Ramos (cell line): ENCODE results near the gene ANKRD62.
"Not testable (repeated sequence)": the region's sequence is repeated elsewhere in the genome, so short reads cannot be mapped to it uniquely, and the experiment has no call there.

Source experiments
- in situ Hi-C: fragments of 300-500 bp; cut with MboI; formaldehyde crosslinking; loops from one replicate; pipeline ENCODE4 v1.14.3; 2022; ENCODE audit warnings: low sequenced_read_pairs; ENCODE audit not compliant: unreplicated experiment

ANKRD62 gene

GRCh38 chr18:12091538-12092141 is 2.0 kb upstream of the ANKRD62 start:
- in situ Hi-C loops, result no loop called here

GRCh38 chr18:12092398-12093229 is 1.0 kb upstream of the ANKRD62 start:
- in situ Hi-C loops, result no loop called here

GRCh38 chr18:12098374-12098773 is 4.7 kb downstream of the ANKRD62 start:
- in situ Hi-C loops, result no loop called here

- in situ Hi-C loops, result no loop called here
These were observed 5.5 kb downstream of the ANKRD62 start for GRCh38 chr18:12099160-12099559.

GRCh38 chr18:12101266-12101665 is 7.6 kb downstream of the ANKRD62 start:
- in situ Hi-C loops, result no loop called here

- in situ Hi-C loops, result no loop called here
These were observed 8.6 kb downstream of the ANKRD62 start for GRCh38 chr18:12102136-12102842.

- in situ Hi-C loops, result no loop called here
These were observed 12.8 kb downstream of the ANKRD62 start for GRCh38 chr18:12106471-12106870.

GRCh38 chr18:12109836-12110235 is 16.2 kb downstream of the ANKRD62 start:
- in situ Hi-C loops, result no loop called here

GRCh38 chr18:12113999-12114646 is 20.5 kb downstream of the ANKRD62 start:
- in situ Hi-C loops, result no loop called here

GRCh38 chr18:12119358-12119757 is 25.7 kb downstream of the ANKRD62 start:
- in situ Hi-C loops, result no loop called here

GRCh38 chr18:12121175-12122042 is 27.8 kb downstream of the ANKRD62 start:
- in situ Hi-C loops, result no loop called here

- in situ Hi-C loops, result not testable (repeated sequence)
These were observed 28.4 kb downstream of the ANKRD62 start for GRCh38 chr18:12122043-12122389.

- in situ Hi-C loops, result not testable (repeated sequence)
These were observed 34.0 kb downstream of the ANKRD62 start for GRCh38 chr18:12127647-12128046.

GRCh38 chr18:12138831-12139230 is 45.2 kb downstream of the ANKRD62 start:
- in situ Hi-C loops, result not testable (repeated sequence)

GRCh38 chr18:12140866-12141265 is 47.2 kb downstream of the ANKRD62 start:
- in situ Hi-C loops, result not testable (repeated sequence)

- in situ Hi-C loops, result not testable (repeated sequence)
These were observed 48.1 kb downstream of the ANKRD62 start for GRCh38 chr18:12141778-12142177.

- in situ Hi-C loops, result not testable (repeated sequence)
These were observed 55.8 kb downstream of the ANKRD62 start for GRCh38 chr18:12149431-12149830.

- in situ Hi-C loops, result no loop called here
These were observed 60.7 kb downstream of the ANKRD62 start for GRCh38 chr18:12154361-12154760.

GRCh38 chr18:12155996-12156395 is 62.4 kb downstream of the ANKRD62 start:
- in situ Hi-C loops, result no loop called here

- in situ Hi-C loops, result no loop called here
These were observed 65.8 kb downstream of the ANKRD62 start for GRCh38 chr18:12159446-12159845.
